HL-60 (cell line): Measurements from ENCODE around the gene MICALL2.

Source experiments
- DNase-seq, 2 experiments: peaks; one replicate each; pipeline ENCODE4 v3.0.0-alpha.2; 2010 to 2020; ENCODE audit warnings: low read depth in 1 of 2, low spot score in 1 of 2
- H3K27ac ChIP-seq: fragments of 250-450 bp; sonication (Bioruptor Pico); replicated peaks from 2 replicates; pipeline ENCODE4 v1.5.1; 2020; ENCODE audit warnings: mild to moderate bottlenecking, moderate library complexity
- H3K27me3 ChIP-seq: fragments of 250-450 bp; sonication (Bioruptor Pico); 2 replicates; pipeline ENCODE4 v1.5.1; 2021; ENCODE audit warnings: mild to moderate bottlenecking, moderate library complexity; ENCODE audit not compliant: insufficient read depth, poor library complexity, severe bottlenecking
- H3K4me3 ChIP-seq: replicated peaks from 2 replicates; pipeline ENCODE4 v1.5.1; 2011; ENCODE audit warnings: mild to moderate bottlenecking, control low read depth, low read length; ENCODE audit not compliant: insufficient read depth
- CTCF ChIP-seq: IDR thresholded peaks from one replicate; pipeline ENCODE4 v1.5.1; 2011; ENCODE audit warnings: low read length, control low read depth, inconsistent platforms; ENCODE audit not compliant: insufficient read depth
- GABPA ChIP-seq: IDR thresholded peaks from 2 replicates; pipeline ENCODE4 v1.6.1; 2012; ENCODE audit warnings: low read depth
- POLR2AphosphoS5 ChIP-seq: IDR thresholded peaks from 2 replicates; pipeline ENCODE4 v1.6.1; 2012; ENCODE audit warnings: low read depth
- REST ChIP-seq: IDR thresholded peaks from 2 replicates; pipeline ENCODE4 v1.6.1; 2012; ENCODE audit warnings: low read depth; ENCODE audit not compliant: insufficient replicate concordance
- SPI1 ChIP-seq: IDR thresholded peaks from 2 replicates; pipeline ENCODE4 v1.6.1; 2012; ENCODE audit warnings: low read depth, mild to moderate bottlenecking, borderline replicate concordance

MICALL2 gene

GRCh38 chr7:1431226-1431625 lies 28.0 kb downstream of the MICALL2 start:
- Histone ChIP-seq H3K4me3 (no peak overlapping the region), H3K27me3 (no peaks in the 10 kb centered on the region), H3K27ac (no peak overlapping the region)
- no peak for DNase-seq
- TF ChIP-seq POLR2AphosphoS5 (no peak), SPI1 (no peak)

DNA sequence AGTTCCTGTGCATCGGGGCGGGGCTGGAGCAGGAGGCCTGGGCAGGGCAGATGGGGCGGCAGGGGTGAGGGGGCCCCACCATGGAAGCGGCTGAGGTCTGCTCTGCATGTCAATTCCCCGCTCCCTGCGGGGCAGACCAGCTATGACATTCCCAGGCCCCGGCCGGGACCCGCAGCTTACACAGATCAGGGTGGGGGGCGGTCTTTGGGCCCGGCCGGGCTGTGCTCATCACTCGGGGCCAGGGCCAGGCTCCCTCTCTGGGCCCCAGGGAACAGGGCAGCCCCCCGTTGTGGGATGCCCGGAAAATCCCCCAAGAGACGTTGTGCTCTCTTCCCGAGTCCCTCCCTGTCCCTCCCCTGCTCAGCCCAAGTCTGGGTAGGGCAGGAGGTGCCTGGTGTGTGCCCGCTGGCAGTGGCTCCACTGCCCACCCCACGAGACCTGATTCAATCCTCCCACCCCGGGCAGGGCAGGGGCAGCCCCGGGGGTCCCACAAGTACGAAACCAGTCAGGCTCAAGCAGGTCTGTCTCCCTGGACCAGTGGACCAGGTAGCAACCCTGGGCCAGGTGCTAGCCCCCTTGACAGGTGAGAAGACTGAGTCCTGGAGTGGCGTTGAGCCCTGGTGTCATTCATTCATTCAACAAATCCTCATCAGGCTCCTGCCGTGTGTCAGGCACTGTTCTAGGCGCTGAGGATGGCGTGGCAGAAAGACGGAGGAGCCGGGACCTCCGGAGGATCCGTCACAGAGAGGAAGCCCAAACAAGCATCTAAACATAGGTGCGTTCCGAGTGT lies 29.0 kb downstream of the MICALL2 start:
- Histone ChIP-seq H3K27ac (no peak overlapping the region), H3K27me3 (no peaks in the 10 kb centered on the region), H3K4me3 (no peak overlapping the region)
- no peak for DNase-seq
- TF ChIP-seq CTCF (no peak), SPI1 (no peak), POLR2AphosphoS5 (no peak), GABPA (no peak), REST (no peak)

- DNase-seq = no peak
- H3K4me3 ChIP-seq = no peak overlapping the region
- H3K27me3 ChIP-seq = no peaks in the 10 kb centered on the region
- no peak overlapping the region for H3K27ac ChIP-seq
- TF ChIP-seq CTCF (no peak), REST (no peak), GABPA (no peak), POLR2AphosphoS5 (no peak), SPI1 (no peak)
Measured at GRCh38 chr7:1428941-1429501, 30.2 kb downstream of the MICALL2 start.

GRCh38 chr7:1427064-1427657 lies 32.1 kb downstream of the MICALL2 start:
- Histone ChIP-seq H3K4me3 (no peak overlapping the region), H3K27me3 (peaks cover 10% of the 10 kb centered on the region), H3K27ac (no peak overlapping the region)
- DNase-seq = no peak
- TF ChIP-seq SPI1 (no peak), GABPA (no peak), CTCF (no peak), POLR2AphosphoS5 (no peak), REST (no peak)
